Measurements from ENCODE around the gene CCDC110.

DNA sequence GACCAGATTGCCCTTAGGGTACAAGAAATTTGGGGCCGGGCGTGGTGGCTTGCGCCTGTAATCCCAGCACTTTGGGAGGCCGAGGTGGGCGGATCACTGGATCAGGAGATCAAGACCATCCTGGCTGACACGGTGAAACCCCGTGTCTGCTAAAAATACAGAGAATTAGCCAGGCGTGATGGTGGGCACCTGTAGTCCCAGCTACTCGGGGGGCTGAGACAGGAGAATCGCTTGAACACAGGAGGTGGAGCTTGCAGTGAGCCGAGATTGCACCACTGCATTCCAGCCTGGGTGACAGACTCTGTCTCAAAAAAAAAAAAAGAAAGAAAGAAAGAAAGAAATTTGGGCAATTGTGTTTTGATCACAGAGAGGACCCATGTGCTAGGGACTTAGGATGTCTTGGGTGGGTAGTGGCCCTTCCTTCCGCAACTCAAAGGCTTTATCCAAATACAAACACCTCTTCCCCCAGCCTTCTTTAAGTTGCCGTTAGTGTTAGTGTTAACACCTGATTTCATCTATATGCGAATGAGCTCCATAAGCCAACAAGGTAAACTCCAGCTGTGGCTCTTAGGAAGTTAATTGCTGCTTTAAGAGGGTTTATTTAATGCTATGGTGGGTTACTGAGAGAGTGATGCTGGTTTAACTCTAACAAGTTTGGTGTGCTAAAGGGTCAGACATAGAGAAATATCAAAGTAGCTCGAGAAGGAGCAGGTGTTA lies 8.6 kb upstream of the CCDC110 start:
- TF ChIP-seq GATA3 (IDR thresholded peaks at IDR 0.05; ENCODE audit: low read depth, low read length) (no peak), GATA2 (IDR thresholded peaks at IDR 0.05; ENCODE audit: low read depth, low read length) (no peak)

Data from SH-SY5Y (cell line).